Hepatocyte (in vitro differentiated cells): ENCODE results near the gene SLC25A25. TPM values are rescaled to one million over a fixed set of nuclear protein-coding genes. Genes with fewer than 3 reads are reported as not detected.
A peak's percentile ranks its signal among the peaks of the same experiment; 100 is the strongest.

ENCODE experiments used
- DNase-seq: peaks from one replicate; pipeline ENCODE4 v3.0.0-alpha.2; 2016; ENCODE audit warnings: low spot score
- H2AFZ ChIP-seq: fragments of 200-600 bp; sonication (generic); 2 replicates; pipeline ENCODE4 v1.6.0; 2016; ENCODE audit warnings: antibody characterized with exemption, mild to moderate bottlenecking
- H3K27ac ChIP-seq: fragments of 200-600 bp; sonication (generic); 2 replicates; pipeline ENCODE4 v1.5.1; 2016; ENCODE audit warnings: mild to moderate bottlenecking
- H3K27me3 ChIP-seq: fragments of 200-600 bp; sonication (generic); 2 replicates; pipeline ENCODE4 v1.6.1; 2016
- H3K36me3 ChIP-seq: fragments of 200-600 bp; sonication (generic); replicated peaks from 2 replicates; pipeline ENCODE4 v1.5.1; 2016; ENCODE audit warnings: low read depth; ENCODE audit not compliant: insufficient read depth
- H3K4me1 ChIP-seq: fragments of 200-600 bp; sonication (generic); 2 replicates; pipeline ENCODE4 v1.5.1; 2016; ENCODE audit warnings: mild to moderate bottlenecking, moderate library complexity; ENCODE audit not compliant: insufficient read depth
- H3K4me2 ChIP-seq: fragments of 200-600 bp; sonication (generic); 2 replicates; pipeline ENCODE4 v1.6.0; 2016
- H3K4me3 ChIP-seq: fragments of 200-600 bp; sonication (generic); 2 replicates; pipeline ENCODE4 v1.5.1; 2016; ENCODE audit warnings: mild to moderate bottlenecking
- H3K79me2 ChIP-seq: fragments of 200-600 bp; sonication (generic); 2 replicates; pipeline ENCODE4 v1.6.0; 2017; ENCODE audit warnings: mild to moderate bottlenecking
- H3K9me2 ChIP-seq: fragments of 200-600 bp; sonication (generic); replicated peaks from 2 replicates; pipeline ENCODE4 v1.6.0; 2017; ENCODE audit warnings: mild to moderate bottlenecking; ENCODE audit not compliant: insufficient read depth
- H3K9me3 ChIP-seq: fragments of 200-600 bp; sonication (generic); 2 replicates; pipeline ENCODE4 v1.5.1; 2016; ENCODE audit warnings: low read depth, mild to moderate bottlenecking
- H4K20me1 ChIP-seq: fragments of 200-600 bp; sonication (generic); 2 replicates; pipeline ENCODE4 v1.6.0; 2016; ENCODE audit warnings: mild to moderate bottlenecking; ENCODE audit not compliant: insufficient read depth, poor library complexity, severe bottlenecking
- CTCF ChIP-seq: fragments of 200-600 bp; sonication (generic); IDR thresholded peaks from 2 replicates; pipeline ENCODE4 v1.5.1; 2016; ENCODE audit warnings: antibody characterized with exemption, mild to moderate bottlenecking; ENCODE audit not compliant: poor library complexity
- EZH2 ChIP-seq: fragments of 200-600 bp; sonication (generic); IDR thresholded peaks from 2 replicates; pipeline ENCODE4 v1.6.1; 2016; ENCODE audit warnings: antibody characterized with exemption, mild to moderate bottlenecking, borderline replicate concordance
- EZH2phosphoT487 ChIP-seq: fragments of 200-600 bp; sonication (generic); IDR thresholded peaks from one replicate; pipeline ENCODE4 v1.6.1; 2018; ENCODE audit warnings: antibody characterized with exemption, mild to moderate bottlenecking, low read depth, moderate library complexity; ENCODE audit not compliant: unreplicated experiment, severe bottlenecking
- WGBS: methylation state at CpG from one replicate; pipeline ENCODE4 v1.1.6; 2016; ENCODE audit warnings: low lambda C conversion rate; ENCODE audit errors: missing lambda C conversion rate; 5-methylcytosine and 5-hydroxymethylcytosine counted together
- polyA plus RNA-seq: library from polyadenylated mRNA; unstranded; fragments of >200 nt; fragmentation: Nextera tagmentation; extraction: Ambion mirVana; gene quantifications from 2 replicates; pipeline ENCODE4 v1.2.1, GENCODE V29; 2016
- total RNA-seq: library from RNA; depleted of rRNA; stranded (reverse); fragments of >200 nt; gene quantifications from 2 replicates; pipeline ENCODE4 v1.2.3, GENCODE V29; 2014

The SLC25A25 gene
- total and polyA plus RNA-seq, 2 experiments from 2014 or later = 51.0 to 62.3 TPM

- Histone ChIP-seq H3K27ac (peak overlapping the region; percentile 93), H3K4me1 (peaks cover 44% of the 10 kb centered on the region), H2AFZ (no peak overlapping the region), H3K4me2 (no peak overlapping the region), H3K27me3 (no peaks in the 10 kb centered on the region), H3K79me2 (no peaks in the 10 kb centered on the region), H3K9me2 (no peaks in the 10 kb centered on the region), H3K9me3 (no peaks in the 10 kb centered on the region), H4K20me1 (no peaks in the 10 kb centered on the region), H3K4me3 (no peak overlapping the region), H3K36me3 (no peaks in the 10 kb centered on the region)
- peak; percentile 85 for DNase-seq
- TF ChIP-seq EZH2phosphoT487 = no peak
- TF ChIP-seq CTCF = no peak
- TF ChIP-seq EZH2 = no peak
- 82% methylated on average over 15 of the region's 15 CpGs for WGBS
Measured at GRCh38 chr9:128051932-128052709, 15.9 kb upstream of the SLC25A25 start.

GRCh38 chr9:128053560-128053959 is 14.5 kb upstream of the SLC25A25 start:
- Histone ChIP-seq H3K4me2 (no peak overlapping the region), H3K36me3 (no peaks in the 10 kb centered on the region), H3K79me2 (no peaks in the 10 kb centered on the region), H3K4me3 (no peak overlapping the region), H3K9me2 (no peaks in the 10 kb centered on the region), H3K4me1 (peaks cover 49% of the 10 kb centered on the region), H3K9me3 (no peaks in the 10 kb centered on the region), H3K27ac (no peak overlapping the region), H2AFZ (no peak overlapping the region), H3K27me3 (no peaks in the 10 kb centered on the region), H4K20me1 (no peaks in the 10 kb centered on the region)
- 95% methylated on average over 11 of the region's 11 CpGs for WGBS
- no peak for TF ChIP-seq EZH2phosphoT487
- no peak for TF ChIP-seq CTCF
- no peak for TF ChIP-seq EZH2
- no peak for DNase-seq

GRCh38 chr9:128054087-128054486 is 13.9 kb upstream of the SLC25A25 start:
- H3K4me2 ChIP-seq = no peak overlapping the region
- WGBS = 93% methylated on average over 3 of the region's 3 CpGs
- TF ChIP-seq EZH2 = no peak
- no peak overlapping the region for H2AFZ ChIP-seq
- H3K9me2 ChIP-seq = no peaks in the 10 kb centered on the region
- DNase-seq = no peak
- H3K79me2 ChIP-seq = no peaks in the 10 kb centered on the region
- no peaks in the 10 kb centered on the region for H3K27me3 ChIP-seq
- H3K4me1 ChIP-seq = peaks cover 49% of the 10 kb centered on the region
- no peaks in the 10 kb centered on the region for H3K9me3 ChIP-seq
- H3K4me3 ChIP-seq = no peak overlapping the region
- H4K20me1 ChIP-seq = no peaks in the 10 kb centered on the region
- no peaks in the 10 kb centered on the region for H3K36me3 ChIP-seq
- no peak overlapping the region for H3K27ac ChIP-seq

GRCh38 chr9:128055344-128056040 is 12.5 kb upstream of the SLC25A25 start:
- Histone ChIP-seq H4K20me1 (no peaks in the 10 kb centered on the region), H3K9me3 (no peaks in the 10 kb centered on the region), H2AFZ (peak overlapping the region; percentile 33), H3K4me1 (peaks cover 43% of the 10 kb centered on the region), H3K27me3 (no peaks in the 10 kb centered on the region), H3K27ac (peak overlapping the region; percentile 39), H3K4me3 (no peak overlapping the region), H3K9me2 (no peaks in the 10 kb centered on the region), H3K79me2 (no peaks in the 10 kb centered on the region), H3K4me2 (peak overlapping the region; percentile 35), H3K36me3 (no peaks in the 10 kb centered on the region)
- TF ChIP-seq CTCF (no peak), EZH2phosphoT487 (no peak), EZH2 (no peak)
- DNase-seq = no peak
- 49% methylated on average over 6 of the region's 7 CpGs for WGBS
